G401.6 (cell line): Measurements from ENCODE around the gene CYP26B1.

Experiments
- FAIRE-seq: peaks from 2 replicates; lab custom pipeline; 2012; peaks lifted over from hg19 to GRCh38; lab: Jason Lieb, UNC

Gene CYP26B1

DNA sequence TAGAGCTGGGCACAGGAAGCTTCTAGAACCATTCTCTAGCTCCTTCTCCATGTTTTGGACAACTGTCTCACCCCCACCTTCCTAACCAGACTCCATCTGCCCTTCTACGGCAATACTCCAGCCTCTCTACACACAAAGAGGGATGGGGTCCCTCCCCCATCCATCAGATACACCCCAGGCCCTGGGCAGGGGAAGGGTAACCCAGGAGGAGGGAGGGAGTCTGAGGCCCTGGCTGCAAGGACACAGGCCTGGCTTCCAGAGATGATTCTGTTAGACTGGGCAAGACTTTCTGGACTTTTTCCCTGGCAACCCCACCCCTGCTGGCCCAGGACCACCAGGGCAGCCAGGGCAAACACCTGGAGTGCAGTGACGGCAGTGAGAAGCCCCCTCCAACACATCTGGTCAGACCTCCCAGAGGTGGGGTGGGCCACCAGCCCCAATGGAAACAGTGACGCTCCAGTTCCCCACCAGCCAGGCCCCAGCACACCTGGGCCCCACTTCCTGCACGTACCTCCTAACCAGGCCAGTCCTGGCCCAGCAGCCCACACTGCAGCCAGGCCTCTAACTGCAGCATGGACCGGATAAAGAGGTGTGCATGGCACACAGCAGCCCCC, 6.5 kb downstream of the CYP26B1 start:
- FAIRE-seq = no peak

DNA sequence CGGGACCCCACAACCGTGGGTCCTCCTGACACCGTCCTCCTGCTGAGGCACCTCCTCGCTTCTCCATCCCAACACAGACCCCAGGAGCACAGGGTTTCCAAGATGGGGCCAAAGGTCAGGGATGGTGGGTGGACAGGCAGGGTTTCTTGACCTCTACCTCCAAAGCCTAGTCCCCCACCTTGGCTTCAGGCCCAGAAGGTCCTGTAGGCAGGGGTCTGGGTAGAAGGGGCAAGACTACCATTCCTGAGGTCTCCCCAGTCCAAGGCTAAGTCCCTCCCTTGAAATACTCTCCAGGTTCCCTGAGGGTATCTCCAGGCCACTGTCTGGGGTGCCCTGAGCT, 7.1 kb downstream of the CYP26B1 start:
- FAIRE-seq = no peak

DNA sequence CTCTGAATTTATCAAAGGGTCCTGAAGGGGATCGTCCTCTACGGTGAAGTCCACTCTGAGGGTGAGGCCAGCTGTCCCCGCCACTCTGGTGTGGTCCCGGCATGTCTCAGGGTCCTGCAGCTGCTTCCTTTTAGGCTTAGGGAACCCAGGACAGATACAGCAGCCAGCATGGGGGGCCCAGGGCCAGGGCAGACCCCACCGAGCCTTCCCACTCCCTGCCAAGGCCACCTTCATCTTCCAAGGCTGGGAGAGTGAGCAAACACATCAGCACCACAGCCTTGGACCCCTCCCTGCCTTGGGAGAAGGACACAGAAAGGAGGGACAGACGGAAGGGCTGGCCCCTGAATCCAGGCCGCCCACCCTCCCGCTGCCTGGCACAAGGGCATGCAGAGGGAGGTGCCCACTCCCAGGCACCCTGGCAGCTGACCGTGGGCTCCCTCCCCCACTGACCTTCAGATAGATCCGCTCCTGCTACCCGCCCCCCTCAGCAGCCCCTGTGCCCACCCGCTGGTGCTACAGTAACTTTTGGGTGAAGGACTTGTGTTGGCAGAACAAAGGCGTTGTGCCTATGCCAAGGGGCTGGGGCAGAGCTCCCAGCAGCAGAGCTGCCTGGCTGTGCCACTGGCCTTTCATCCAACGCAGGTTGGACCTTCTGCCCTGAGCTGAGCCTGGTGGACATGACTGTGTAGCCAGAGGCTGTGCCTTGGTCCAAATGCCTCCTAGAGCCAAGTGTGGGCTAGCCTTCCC, 7.6 kb downstream of the CYP26B1 start:
- no peak for FAIRE-seq

DNA sequence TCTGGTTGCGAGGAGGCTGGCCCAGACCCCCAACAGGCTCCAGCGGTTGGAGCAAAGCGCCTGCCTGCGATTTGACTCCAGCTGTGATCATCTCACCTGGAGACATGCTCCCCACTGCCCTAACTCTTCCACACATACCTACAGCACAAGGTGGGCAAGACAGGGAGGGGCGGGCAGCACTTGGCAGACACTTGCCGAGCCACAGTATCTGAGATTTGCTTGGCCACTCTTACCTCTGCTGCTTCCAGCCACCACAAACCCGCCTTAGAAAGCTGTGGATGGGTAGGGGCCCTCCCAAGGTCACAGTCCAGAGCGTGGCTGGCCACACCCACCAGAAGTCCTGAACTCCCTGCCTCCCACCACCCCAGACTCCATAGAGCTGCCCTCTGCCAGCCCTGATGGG, 8.2 kb downstream of the CYP26B1 start:
- no peak for FAIRE-seq

DNA sequence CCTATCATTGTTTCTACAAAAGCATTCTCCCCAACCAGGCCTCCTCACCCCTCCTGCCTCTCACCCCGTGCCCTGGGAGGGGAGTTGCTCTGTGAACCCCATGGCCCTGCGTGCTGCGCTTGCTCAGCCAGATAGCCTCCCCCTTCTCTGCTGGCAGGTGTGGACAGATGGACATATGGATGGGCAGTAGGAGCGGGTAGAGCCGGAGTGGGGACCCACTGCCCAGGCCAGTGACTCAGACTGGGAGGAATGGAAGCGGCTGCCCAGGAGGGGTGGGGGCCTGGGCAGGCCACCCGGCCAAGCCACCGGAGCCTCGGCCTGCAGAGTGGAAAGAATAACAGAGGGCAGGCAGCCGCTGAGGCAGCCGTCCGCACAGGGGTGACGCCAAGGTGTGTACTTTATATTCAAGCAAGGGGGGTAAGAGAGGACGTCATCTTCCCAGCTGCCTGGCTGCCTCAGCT, 8.7 kb downstream of the CYP26B1 start:
- FAIRE-seq = no peak

DNA sequence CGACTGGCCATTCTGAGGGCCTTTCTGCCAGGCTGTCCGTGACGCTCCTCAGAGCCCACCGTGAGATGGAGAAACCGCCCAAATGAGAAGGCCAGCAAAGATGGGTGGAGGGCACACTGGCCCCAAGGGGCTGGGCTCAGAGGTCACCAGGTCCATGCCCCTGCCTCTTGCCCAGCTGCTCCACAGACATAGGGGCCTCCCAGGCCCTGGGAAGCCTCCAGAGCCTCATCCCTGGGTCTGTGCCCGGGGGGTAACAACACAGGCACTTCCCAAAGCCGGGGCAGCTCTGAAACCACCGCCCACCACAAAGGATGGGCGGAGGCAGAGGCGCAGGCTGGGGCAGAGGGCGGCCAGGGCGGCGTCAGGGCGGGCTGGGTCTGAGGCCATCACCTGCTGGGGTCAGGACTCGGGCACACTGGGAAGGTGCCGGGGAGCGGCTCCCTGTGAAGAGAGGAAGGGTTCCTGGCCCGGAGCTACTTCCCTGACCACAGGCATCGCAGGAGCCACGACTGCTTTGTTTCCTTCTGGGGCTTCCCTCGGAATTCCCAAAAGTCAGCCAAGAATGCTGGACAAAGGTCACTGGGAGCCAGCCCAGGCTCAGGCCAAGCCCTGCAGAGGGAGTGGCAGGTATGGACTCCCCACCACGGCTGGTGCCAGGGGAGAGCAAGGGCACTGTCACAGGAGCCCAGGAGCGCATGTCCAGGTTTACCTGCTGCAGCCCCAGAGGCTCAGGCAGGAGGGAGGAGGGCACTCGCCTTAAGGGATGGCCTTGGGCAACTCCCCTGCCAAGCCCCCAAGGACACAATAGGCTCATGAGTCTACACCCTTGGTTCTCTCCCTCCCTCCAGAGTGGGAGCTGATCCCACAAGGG, 9.4 kb downstream of the CYP26B1 start:
- no peak for FAIRE-seq

DNA sequence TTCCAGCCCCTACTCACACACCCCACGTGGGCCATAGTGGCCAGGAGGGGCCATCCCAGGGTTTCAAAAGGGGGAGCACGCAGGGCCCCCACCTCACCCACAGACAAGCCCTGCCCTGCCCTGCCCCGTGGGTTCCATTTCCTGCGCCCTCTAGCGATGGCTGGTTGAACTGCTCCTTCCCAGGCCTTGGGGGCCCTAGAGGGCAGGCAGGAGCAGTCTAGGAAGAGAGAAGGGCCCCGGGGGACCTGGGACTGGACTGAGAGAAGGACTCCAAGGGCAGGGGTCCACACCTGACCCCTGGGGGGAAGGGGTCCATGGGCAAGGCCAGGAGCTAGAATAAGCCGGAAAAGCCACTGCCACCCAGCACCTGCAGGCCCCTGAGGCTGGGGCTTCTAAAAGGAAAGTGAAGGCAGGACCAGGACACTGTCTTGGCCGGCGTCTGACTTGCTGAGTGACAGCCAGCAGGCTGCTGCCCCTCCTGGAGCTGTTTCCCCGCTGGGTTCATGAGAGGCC, 10.1 kb downstream of the CYP26B1 start:
- FAIRE-seq = no peak

DNA sequence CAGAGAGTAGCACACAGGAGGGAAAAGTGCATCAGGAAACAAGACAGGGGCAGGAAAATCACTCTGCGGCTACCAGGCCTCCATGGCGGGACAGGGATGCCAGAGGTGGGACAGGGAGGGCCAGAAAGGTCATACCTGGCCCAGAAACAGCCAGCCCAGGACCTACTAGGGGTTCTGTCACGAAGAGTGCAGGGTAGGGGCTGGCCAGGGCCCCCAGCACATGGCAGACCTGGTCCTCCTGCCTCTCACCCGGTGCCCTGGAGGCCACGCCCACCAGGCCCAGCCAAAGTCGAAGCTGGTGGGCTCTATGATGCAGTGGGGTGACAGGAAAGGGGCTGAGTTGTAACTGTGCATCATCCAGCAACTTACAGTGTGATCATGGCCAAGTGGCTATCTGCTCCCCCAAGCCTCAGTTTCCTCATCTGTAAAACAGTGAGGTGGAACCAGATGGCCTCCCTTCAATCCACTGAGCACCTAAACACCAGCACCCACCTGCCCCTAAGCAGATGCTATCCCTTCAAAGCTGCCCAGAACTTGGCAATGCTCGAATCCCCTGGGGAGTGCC, 10.6 kb downstream of the CYP26B1 start:
- no peak for FAIRE-seq

DNA sequence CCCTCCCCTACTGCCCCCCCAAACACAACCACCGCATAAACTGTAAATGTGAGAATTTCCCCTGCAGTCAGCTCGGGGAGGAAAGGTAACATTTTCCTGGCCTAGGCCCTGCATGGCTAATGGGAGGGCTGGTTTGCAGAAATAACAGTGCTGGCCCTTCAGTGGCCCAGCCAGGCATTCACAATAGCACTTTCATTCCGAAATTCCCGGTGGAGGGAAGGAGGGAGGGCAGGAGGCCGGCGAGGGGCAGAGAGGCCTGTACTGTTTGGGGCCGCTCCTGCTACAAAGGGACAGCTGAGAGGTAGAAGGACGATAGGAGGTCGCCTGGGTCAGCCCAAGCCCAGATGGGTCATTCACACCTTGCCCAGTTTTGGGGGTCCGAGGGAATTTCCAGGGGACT, 11.3 kb downstream of the CYP26B1 start:
- no peak for FAIRE-seq

DNA sequence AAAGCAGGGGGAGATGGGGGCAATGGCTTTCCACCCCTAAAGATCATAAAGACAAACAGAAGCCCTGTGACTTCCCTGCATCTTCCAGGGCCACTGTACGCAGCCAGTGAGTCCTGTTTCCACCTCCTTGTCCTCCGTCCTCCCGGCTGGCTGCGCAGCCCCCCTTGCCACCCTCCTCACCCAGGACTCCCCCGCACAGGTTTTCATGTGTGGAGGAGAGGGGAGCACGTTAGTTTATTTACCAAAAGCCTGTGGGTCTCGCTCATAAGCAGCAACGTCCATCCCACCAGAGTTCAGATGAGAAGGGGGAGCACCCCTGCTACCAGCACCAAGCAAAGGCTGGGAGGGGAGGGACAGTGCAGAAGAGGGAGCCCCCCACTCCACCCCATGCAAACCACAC, 11.7 kb downstream of the CYP26B1 start:
- FAIRE-seq = no peak

DNA sequence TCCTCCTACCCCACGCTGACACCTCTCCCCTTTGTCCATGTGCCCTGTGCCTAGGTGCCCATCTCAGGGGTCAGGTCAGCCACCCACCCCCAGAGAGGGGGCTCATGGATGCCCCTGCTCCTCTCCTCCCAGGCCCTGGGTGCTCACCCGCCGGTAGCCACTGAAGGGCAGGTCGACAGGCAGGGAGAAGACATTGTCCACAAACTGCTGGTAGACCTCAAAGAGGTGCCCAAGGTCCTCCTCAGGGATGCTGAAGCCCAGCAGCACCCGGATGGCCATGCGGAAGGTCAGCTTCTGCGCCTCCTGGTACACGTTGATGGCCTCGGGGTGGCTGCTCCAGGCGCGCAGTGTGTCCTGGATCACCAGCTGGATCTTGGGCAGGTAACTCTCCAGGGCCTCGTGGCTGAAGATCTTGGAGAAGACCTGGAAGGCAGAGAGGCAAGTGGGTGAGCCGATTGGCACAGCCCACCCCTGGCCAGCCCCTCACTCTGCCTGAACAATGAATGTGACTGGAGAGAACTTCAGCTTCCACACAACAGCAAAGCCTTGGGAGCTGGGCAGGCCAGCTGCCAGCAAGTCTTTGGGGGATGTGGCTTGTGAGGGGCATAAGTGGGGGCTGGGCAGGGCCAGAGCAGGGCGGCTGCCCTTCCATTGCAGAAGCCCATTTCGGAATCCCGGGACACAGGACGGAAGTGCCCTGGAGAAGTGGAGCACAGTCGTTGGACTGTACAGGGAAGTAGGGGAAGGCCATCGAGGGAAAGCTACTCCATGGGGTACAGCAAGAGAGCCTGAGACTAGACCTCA, 12.5 kb downstream of the CYP26B1 start:
- FAIRE-seq = no peak

DNA sequence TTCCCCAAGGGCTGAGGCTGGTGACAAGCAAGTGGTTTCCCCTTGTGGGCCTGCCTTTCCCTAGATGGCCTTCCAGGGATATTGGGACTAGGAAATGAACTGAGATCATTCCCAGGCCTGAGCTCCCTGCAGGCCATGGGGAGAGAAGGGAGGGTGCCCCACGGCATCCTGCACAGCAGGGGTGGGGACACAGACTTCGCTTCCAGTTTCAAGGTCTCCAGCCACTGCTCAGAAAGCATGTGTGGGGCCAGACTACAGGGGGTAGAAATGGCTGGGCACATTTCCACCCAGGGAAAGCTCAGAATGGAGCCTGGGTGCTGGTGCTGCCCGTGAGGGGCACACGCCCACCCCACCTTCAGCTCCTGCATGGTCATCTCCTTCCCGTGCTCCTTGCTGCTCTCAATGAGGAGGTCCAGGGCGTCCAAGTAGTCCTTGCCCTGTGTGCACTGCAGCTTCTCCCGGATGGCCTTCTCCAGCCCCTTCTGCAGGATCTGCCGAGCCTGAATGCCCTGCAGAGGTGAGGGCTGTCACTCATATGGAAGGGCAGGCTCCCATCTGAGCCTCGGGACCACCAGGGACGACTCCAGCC, 13.2 kb downstream of the CYP26B1 start:
- FAIRE-seq = no peak

DNA sequence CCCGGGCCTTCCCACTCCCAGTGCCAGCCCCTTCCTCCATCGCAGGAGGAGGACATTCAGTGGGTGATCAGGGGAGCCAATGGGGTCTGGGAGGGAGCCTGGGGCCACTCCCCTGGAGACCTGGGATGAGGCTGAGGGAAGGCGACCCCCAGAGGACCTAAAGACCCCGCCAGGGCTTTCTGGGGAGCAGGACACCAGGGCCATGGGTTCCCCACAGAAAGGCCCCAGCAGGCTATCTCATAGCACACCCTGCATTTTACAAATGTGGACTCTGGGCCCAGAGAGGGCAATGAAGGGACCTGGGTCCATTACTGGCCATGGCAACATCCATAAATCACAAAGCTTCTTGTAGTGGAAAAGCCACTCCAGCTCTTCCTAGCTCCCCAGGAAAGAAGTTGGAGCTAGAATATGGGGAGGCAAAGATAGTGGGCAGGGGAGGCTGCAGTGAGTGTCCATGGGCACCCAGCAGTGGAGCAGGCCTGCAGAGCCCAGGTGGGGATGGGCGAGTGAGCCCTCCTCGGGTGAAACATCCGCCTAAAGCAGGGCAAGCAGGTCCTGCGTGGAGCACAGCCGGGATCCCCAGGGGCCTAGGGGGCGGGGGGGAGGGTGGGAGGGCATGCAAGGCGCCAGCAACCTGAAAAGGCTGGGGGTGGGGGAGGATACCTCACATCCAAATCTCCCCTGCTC, 13.8 kb downstream of the CYP26B1 start:
- FAIRE-seq = no peak

DNA sequence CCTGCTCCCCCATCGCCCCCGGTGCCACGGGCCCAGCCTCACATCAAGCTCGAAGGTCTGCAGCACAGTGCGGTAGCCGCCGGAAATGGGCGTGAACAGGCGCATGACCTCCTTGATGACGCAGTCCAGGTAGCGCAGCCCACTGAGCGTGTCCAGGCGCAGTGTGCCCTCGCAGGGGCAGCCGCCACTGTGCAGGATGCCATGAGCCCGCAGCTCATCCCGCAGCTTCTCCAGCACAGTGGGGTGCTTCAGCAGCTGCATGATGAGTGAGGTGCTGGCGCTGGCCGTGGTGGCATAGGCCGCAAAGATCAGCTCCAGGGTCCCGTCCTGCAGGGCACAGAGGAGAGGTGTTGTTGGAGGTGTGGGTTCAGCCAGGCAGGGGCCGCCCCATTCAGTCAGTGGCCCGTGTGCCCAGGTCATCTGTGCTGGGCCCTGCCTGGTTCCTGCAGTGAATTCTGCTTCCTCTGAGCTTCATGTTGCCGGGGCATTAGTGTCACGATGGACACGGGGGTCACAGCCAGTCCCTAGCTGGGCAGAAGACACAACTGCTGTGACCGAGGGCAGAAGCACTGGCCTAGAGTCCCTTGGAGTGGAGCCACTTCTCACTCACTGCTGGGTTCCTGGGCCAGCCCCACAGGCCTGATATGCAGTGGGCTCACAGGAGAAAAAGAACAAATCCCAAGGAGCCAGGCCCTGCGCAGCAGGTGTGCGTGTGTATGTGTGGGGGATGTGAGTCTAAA, 14.5 kb downstream of the CYP26B1 start:
- FAIRE-seq = no peak

DNA sequence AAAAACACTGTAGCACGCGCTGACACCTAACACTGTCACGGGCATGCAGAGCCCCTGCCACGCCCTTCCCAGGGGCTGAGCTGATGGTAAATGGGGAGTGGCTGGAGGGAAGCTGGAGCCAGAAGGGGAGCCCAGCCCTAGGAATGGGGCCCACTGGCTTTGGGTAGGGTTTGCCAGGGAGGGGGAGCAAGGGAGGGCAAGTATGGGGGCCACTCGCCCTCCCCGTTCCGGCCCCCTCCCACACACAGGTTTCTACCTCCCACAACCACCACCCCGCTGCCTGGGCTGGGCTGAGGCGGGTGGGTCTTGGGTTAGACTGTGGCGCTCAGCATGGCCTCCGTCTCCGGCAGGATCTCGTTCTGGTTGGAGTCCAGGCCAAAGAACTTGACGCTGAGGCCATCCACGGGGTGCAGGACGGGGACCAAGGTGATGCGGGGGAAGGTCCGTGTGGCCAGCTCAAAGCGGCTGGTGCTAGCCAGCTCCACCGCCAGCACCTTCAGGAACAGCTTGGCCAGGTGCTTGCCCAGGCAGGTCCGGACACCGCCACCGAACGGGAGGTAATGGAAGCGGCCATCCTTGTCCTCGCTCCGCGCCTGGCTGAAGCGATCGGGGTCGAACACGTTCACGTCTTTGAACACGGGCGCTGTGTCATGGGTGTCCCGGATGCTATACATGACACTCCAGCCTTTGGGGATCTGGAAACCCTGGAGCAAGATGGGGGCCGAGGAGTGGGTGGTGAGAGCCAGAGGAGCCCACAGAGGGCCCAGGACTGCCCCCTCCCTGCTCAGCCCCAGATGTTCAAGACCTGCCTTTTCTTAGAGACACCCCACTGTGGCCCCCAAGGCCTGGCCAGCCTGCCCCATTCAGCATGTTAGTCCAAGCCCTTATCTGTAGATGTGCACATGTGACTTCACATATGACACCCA, 15.5 kb downstream of the CYP26B1 start:
- FAIRE-seq = no peak

DNA sequence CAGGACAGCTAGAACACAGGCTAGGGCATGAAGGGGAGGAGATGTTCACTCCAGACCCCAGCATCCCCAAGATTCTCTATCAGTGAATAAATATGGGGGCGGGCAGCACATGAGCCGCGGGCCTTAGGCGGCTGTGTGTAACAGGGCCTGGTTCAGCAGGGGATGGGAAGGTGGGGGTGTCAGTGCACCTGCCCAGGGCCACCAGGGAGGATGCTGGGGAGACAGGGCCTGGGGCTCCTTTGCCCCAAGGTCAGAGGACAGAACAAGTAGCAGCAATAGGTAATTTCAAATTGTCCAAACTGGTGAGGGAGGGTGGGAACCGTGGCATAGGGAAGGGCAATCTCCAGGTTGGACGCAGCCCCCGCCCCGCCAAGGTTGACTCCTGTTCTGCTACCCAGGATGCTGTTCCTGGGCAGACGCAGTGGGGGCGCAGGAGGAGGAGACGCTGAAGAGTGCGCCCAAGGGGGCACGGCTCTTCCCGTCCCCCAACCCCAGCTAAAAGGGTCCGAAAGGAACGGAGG, 16.2 kb downstream of the CYP26B1 start:
- no peak for FAIRE-seq

DNA sequence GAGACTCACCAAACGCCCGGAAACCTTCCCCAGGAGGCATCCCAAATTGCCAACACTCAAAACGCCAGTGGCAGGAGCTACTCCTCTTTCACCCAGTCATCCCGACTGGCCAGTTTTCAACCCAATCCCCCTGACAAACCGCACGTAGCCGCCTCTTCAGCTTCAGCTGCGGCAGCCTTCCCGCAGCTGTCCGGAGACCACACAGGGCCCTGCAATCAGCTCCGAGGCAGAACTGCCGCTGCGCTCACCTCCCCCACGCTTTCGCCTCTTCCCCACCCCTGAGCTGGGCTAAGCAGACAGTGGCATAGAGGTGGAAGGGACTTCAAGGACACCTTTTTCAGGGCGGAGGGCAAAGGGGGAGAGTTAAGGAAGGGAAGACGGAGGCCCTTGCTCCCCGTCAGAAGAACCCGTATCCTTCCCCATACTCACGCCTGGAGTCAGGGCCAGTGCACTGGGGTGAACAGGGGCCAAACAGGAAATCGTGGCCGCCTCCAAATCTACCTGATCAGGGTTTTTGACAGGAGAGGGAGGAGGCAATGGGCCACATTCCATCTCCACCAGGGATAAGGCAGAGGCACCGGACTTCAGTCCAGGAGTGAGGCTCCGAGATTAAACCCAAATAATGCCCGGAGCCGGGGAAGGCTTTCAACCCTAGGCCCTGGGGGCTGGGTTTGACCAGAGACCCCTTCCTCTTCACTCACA, 16.9 kb downstream of the CYP26B1 start:
- FAIRE-seq = no peak

DNA sequence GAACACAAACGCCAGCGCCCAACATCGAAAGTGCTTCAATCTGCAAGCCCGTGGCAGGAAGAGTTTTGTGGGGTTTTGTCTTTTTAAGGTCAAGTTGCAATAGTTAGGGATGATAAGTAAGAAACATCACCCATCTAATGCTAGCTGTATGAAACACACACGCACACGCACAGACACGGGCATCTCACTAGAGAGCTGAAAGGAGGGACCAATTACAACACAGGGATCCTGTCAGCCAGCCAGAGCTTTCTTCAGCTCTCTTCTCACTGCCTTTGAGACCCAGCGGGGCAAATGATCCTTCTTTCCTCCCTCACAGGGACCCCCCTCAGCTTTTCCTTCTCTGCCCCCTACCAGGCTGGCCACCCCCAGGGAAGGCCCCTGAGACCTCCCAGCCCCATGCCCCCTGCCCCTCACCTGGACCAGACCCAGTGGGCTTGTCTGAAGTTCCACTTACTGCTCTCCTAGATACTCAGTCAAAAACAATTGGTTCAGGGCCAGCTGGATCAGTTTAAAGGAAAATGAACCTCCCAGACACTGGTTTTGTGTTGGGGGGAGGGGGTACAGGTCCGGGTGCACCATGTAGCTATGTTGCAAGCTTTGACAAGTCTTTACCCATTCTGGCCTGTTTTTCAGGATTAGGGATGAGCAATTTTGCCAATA, 17.9 kb downstream of the CYP26B1 start:
- FAIRE-seq = no peak
